ENCODE data around the gene IRF2BP2.
A peak's percentile ranks its signal among the peaks of the same experiment; 100 is the strongest.

Gene IRF2BP2

GRCh38 chr1:234609691-234610042, 311 bp downstream of the IRF2BP2 start:
- DNase-seq (ENCODE audit: low read depth): peak; percentile 57
- H3K4me3 ChIP-seq (ENCODE audit: low read depth, low read length): peak overlapping the region; percentile 91
- TF ChIP-seq CTCF (conservative IDR thresholded peaks at IDR 0.05; ENCODE audit: low read depth, low read length): no peak

DNA sequence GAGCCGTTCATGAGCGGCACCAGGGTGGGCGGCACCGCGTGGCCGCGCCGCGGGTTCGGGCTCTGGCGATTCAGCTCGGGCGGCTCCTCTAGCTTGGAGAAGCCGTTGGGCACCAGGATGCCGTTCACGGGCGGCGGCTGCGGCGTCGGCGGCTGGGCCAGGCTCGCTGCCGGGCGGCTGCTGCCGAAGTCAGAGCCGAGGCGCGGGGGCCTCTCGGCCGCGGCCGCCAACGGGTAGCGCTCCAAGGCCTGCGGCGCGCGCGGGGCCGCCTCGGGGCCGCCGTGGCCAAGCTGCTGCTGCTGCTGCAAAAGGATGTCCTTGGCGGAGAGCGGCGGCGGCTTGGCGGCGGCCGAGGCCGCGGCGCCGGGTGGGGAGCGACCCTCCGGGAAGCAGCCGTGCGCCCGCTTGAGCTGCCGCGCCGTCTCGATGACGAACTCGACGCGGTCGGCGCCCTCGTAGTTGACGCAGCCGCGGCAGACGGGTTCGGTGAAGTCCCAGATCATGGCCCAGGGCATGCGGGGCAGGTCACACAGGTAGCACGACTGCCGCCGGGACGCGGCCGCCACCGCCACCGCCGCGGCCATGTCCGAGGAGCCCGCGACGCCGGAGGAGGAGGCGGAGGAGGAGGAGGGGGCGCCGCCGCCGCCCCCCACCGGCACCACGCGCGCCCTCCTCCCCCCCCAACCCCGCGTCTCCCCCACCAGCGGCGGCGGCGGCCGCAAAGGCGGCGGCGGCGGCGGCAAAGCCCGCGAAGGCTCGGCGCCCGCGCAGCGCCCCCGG, 877 bp downstream of the IRF2BP2 start:
- H3K4me3 ChIP-seq (ENCODE audit: low read depth, low read length): peak overlapping the region; percentile 91
- no peak for TF ChIP-seq CTCF (conservative IDR thresholded peaks at IDR 0.05; ENCODE audit: low read depth, low read length)
- DNase-seq (ENCODE audit: low read depth): peak; percentile 77

- peak; percentile 97 for DNase-seq (ENCODE audit: low read depth)
- H3K4me3 ChIP-seq (ENCODE audit: low read depth, low read length): peak overlapping the region; percentile 91
- no peak for TF ChIP-seq CTCF (conservative IDR thresholded peaks at IDR 0.05; ENCODE audit: low read depth, low read length)
These were observed 1.7 kb downstream of the IRF2BP2 start for GRCh38 chr1:234608025-234608910.

DNA sequence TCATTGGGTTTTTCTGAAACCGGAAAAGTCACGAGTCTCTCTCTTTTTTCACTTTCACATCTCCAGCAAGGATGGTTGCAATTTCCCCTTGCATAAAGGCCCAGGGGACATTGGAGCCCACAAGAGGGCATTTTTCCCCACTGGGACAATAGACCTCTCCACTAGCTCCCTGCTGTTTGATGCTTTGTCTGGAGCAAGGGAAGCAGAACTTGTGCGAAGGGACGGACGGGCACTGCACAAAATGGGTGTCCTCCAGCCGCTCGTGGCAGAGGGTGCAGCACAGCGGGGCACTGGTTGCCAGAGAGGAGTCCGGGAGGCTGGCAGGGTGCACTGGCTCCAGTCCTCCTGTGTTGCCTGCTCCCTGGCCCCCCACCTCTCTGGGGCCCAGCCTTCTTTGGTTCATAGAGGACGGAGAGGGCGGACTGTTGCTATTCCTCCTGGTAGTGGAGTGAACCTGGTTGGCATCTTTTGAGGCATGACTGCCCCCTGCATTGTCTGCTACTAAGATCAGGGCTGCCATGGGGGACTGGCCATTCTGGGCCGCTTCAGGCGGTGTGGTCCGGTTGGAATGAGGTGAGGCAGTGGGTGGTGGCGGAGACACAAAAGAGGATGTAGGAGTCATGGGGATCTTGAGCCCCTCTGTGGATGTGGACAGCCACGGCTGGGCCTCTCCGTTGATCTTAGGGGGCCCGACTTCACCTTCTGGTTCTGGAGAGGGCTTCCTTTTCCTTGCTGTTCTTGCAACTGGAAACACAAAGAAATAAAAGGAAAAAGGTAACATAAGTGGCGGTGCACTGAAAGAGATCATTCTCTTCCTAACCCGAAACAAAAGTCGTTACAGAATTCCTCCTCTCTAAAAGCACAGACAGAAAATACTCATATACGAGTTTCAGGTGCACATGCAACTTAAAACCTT, 2.6 kb downstream of the IRF2BP2 start:
- peak overlapping the region; percentile 91 for H3K4me3 ChIP-seq (ENCODE audit: low read depth, low read length)
- DNase-seq (ENCODE audit: low read depth): no peak
- peak; percentile 23 for TF ChIP-seq CTCF (conservative IDR thresholded peaks at IDR 0.05; ENCODE audit: low read depth, low read length)

DNA sequence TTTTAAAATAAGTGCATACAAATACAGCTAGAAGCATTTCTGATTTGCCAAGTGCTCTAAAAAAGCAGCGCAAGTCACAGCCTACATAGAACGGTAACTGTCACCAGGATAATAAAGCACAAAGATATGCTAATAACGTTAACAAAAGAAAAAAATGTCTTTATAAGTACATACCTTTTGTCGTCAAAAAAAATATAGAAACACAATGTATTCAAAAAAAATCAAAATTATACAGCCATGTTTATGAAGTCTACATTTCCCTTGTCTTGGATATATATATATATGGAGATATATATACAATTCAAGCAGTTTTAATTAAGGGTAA, 3.2 kb downstream of the IRF2BP2 start:
- DNase-seq (ENCODE audit: low read depth): no peak
- H3K4me3 ChIP-seq (ENCODE audit: low read depth, low read length): peak overlapping the region; percentile 91
- no peak for TF ChIP-seq CTCF (conservative IDR thresholded peaks at IDR 0.05; ENCODE audit: low read depth, low read length)

DNA sequence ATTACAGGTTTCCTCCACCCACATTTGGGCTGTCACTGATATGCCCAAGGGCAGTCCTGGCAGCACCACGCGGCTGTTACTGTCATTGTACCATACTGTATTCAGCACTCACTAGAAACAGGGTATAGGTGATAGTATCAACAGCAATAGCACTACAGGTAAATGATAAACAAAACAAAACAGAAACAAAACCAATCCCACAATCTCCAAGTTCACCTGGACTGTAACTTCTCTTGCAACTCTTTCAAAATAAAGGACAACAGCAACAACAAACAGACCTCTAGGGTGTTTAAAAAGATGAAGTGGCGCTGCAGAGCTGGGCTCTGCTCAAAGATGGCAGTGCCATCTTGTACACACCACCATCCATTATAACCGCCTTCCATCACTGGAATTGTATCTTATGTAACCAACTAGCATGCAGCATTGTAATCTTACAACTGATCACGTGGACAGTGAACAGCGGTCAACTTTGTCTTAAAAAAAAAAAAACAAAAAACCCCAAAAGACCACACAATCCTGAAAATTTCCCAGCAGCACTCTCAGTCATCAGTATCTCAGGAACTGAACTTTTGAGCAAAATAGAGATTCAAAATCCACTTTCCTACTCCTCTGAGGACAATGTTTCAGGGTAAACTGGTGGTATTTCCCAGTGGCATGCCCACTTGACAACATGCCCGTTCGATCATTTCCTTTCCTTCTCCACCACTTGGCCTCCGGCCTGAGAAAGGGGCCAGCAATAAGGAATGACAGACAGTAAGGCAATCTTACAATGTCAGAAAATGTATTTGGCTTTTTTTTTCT, 3.8 kb downstream of the IRF2BP2 start:
- peak overlapping the region; percentile 91 for H3K4me3 ChIP-seq (ENCODE audit: low read depth, low read length)
- peak; percentile 70 for DNase-seq (ENCODE audit: low read depth)
- no peak for TF ChIP-seq CTCF (conservative IDR thresholded peaks at IDR 0.05; ENCODE audit: low read depth, low read length)

All from choroid plexus epithelial cell (primary cell).